K562 (cell line): ENCODE measurements around the gene DSC1. TPM values are rescaled to one million over a fixed set of nuclear protein-coding genes. Genes with fewer than 3 reads are reported as not detected.

ENCODE experiments used
- ATAC-seq: fragments of 200-7000 bp; cut with Tn5 transposase; 3 replicates; pipeline ENCODE4 v1.9.1; 2020; ENCODE audit warnings: moderate library complexity
- BruUV-seq: library from RNA; stranded (reverse); fragments of 400-500 nt; replicated peaks from 2 replicates; lab custom pipeline; 2021; lab: Mats Ljungman, UMichigan
- CTCF ChIA-PET: fragments of 300-600 bp; formaldehyde crosslinking; extraction: SDS; loops from one replicate; lab custom pipeline; 2021; ENCODE audit warnings: low intra/inter-chr PET ratio; lab: Yijun Ruan, JAX
- POLR2A ChIA-PET: fragments of 300-600, 350-650 bp; sonication (Branson Sonifier 250); formaldehyde crosslinking; extraction: SDS; loops from one replicate; lab custom pipeline; 2021; ENCODE audit warnings: antibody characterized with exemption, inconsistent platforms; lab: Yijun Ruan, JAX
- DNase-seq, 4 experiments: peaks; one replicate each; pipeline versions ENCODE4 v3.0.0 to v3.0.0-alpha.2; 2011 to 2018; ENCODE audit warnings: low spot score in 3 of 4, mixed read lengths in 3 of 4; ENCODE audit errors: extremely low read depth in 1 of 4
- FAIRE-seq: peaks from 2 replicates; lab custom pipeline; 2011; peaks lifted over from hg19 to GRCh38; lab: Jason Lieb, UNC
- H2AFZ ChIP-seq: 2 replicates; pipeline ENCODE4 v1.6.0; 2011; ENCODE audit warnings: low read depth, low read length, control low read depth, inconsistent platforms
- H3K27ac ChIP-seq: fragments of 200-600 bp; 3 replicates; pipeline ENCODE4 v1.8.0; 2011; ENCODE audit warnings: low read depth, mild to moderate bottlenecking, control low read depth, inconsistent platforms, low read length, moderate library complexity, mixed read lengths; ENCODE audit errors: extremely low read depth
- H3K27me3 ChIP-seq, 2 experiments: fragments of 300-600 bp in 1 of 2; 2 replicates in 1 of 2; 3 replicates in 1 of 2; pipeline versions ENCODE4 v1.6.0 to v1.8.0; 2011; ENCODE audit warnings: inconsistent platforms in 2 of 2, low read length in 2 of 2, mild to moderate bottlenecking in 1 of 2, mixed read lengths in 1 of 2, moderate library complexity in 1 of 2; ENCODE audit not compliant: control insufficient read depth in 2 of 2, insufficient read depth in 2 of 2
- H3K36me3 ChIP-seq: fragments of 300-600 bp; 3 replicates; pipeline ENCODE4 v1.8.0; 2011; ENCODE audit warnings: mild to moderate bottlenecking, low read length, inconsistent platforms; ENCODE audit not compliant: control insufficient read depth, insufficient read depth
- H3K4me1 ChIP-seq, 2 experiments: fragments of 200-600 bp in 1 of 2; replicated peaks in 1 of 2; 2 replicates in 1 of 2; 3 replicates in 1 of 2; pipeline versions ENCODE4 v1.5.1 to v1.8.0; 2011; ENCODE audit warnings: inconsistent platforms in 2 of 2, low read length in 2 of 2, mild to moderate bottlenecking in 1 of 2, mixed read lengths in 1 of 2, moderate library complexity in 1 of 2; ENCODE audit not compliant: control insufficient read depth in 2 of 2, insufficient read depth in 2 of 2
- H3K4me2 ChIP-seq: 2 replicates; pipeline ENCODE4 v1.6.1; 2011; ENCODE audit warnings: low read length, control low read depth, inconsistent platforms, mixed read lengths; ENCODE audit not compliant: insufficient read depth
- H3K4me3 ChIP-seq: fragments of 200-600 bp; sonication (generic), shearing (Covaris generic); 2 replicates; pipeline ENCODE4 v1.5.1; 2016; ENCODE audit warnings: control low read depth, inconsistent platforms
- H3K79me2 ChIP-seq: fragments of 200-600 bp; 3 replicates; pipeline ENCODE4 v1.8.0; 2011; ENCODE audit warnings: low read length, inconsistent platforms; ENCODE audit not compliant: control insufficient read depth, insufficient read depth
- H3K9ac ChIP-seq, 2 experiments: 2 replicates each; pipeline versions ENCODE4 v1.6.0 to v1.6.1; 2011; ENCODE audit warnings: low read depth in 2 of 2, low read length in 2 of 2, control low read depth in 1 of 2, inconsistent platforms in 1 of 2, mild to moderate bottlenecking in 1 of 2, mixed read lengths in 1 of 2; ENCODE audit not compliant: insufficient read depth in 1 of 2
- H3K9me1 ChIP-seq: one replicate; pipeline ENCODE4 v1.6.0; 2011; ENCODE audit warnings: inconsistent platforms, mild to moderate bottlenecking, low read length, moderate library complexity; ENCODE audit not compliant: control insufficient read depth, insufficient read depth
- H3K9me3 ChIP-seq: replicated peaks from 2 replicates; pipeline ENCODE4 v1.5.1; 2011; ENCODE audit warnings: low read depth, low read length, inconsistent platforms; ENCODE audit not compliant: control insufficient read depth, insufficient read depth
- H4K20me1 ChIP-seq: replicated peaks from 2 replicates; pipeline ENCODE4 v1.6.1; 2011; ENCODE audit warnings: low read length, inconsistent platforms, mixed read lengths; ENCODE audit not compliant: control insufficient read depth, insufficient read depth
- ETS1 ChIP-seq: conservative IDR thresholded peaks from 2 replicates; pipeline ENCODE4 v1.6.1; 2011; ENCODE audit warnings: low read depth, mild to moderate bottlenecking, low read length; ENCODE audit not compliant: control insufficient read depth
- KDM1A ChIP-seq, 2 experiments: fragments of 450-650 bp; IDR thresholded peaks; 2 replicates each; pipeline ENCODE4 v1.6.1; 2016; ENCODE audit warnings: mild to moderate bottlenecking in 2 of 2
- MAFG ChIP-seq: fragments of 450-650 bp; conservative IDR thresholded peaks from 2 replicates; pipeline ENCODE4 v1.6.1; 2016; ENCODE audit warnings: missing genetic modification characterization, missing compliant biosample characterization
- NFIC ChIP-seq: fragments of 450-650 bp; IDR thresholded peaks from 2 replicates; pipeline ENCODE4 v1.6.1; 2017; ENCODE audit warnings: mild to moderate bottlenecking, inconsistent platforms
- PKNOX1 ChIP-seq: fragments of 450-650 bp; IDR thresholded peaks from 2 replicates; pipeline ENCODE4 v1.6.1; 2016
- SMARCB1 ChIP-seq: IDR thresholded peaks from 2 replicates; pipeline ENCODE4 v1.6.1; 2011; ENCODE audit warnings: improper control_type of control experiment, low read depth; ENCODE audit not compliant: insufficient read length
- SOX6 ChIP-seq: fragments of 450-650 bp; IDR thresholded peaks from 2 replicates; pipeline ENCODE4 v1.6.1; 2014; ENCODE audit warnings: mild to moderate bottlenecking
- WGBS: fragments of 100-300 bp; shearing (Covaris generic); methylation state at CpG from one replicate; pipeline ENCODE4 v1.1.6; 2016; ENCODE audit warnings: low coverage, mixed read lengths; ENCODE audit not compliant: insufficient coverage; ENCODE audit errors: missing lambda C conversion rate; 5-methylcytosine and 5-hydroxymethylcytosine counted together
- in situ Hi-C: fragments of 300-500 bp; cut with MboI; formaldehyde crosslinking; loops from 4 replicates; pipeline ENCODE4 v1.15.0; 2018; ENCODE audit warnings: inconsistent platforms, mixed read lengths
- intact Hi-C: fragments of 100-400 bp; cut with micrococcal nuclease; formaldehyde crosslinking; loops from 2 replicates; pipeline ENCODE4 v1.14.2; 2022
- polyA plus RNA-seq, 8 experiments: library from polyadenylated mRNA; depleted of rRNA in 4 of 8; stranded (reverse) in 5 of 8; unstranded in 3 of 8; fragments of >200 nt; fragmentation: Nextera tagmentation in 2 of 8; fragmentation: Illumina TruSeq in 1 of 8; extraction: Ambion mirVana in 2 of 8; extraction: Trizol in 1 of 8; gene quantifications; 2 replicates each; pipeline versions ENCODE4 v1.2.1 to v1.2.3, GENCODE V29; 2011 to 2014; ENCODE audit warnings: inconsistent platforms in 1 of 8, missing spikeins in 1 of 8
- total RNA-seq, 7 experiments: library from RNA; depleted of rRNA in 6 of 7; stranded (reverse); fragments of >200 nt in 6 of 7; fragmentation: Illumina TruSeq in 2 of 7; extraction: Trizol in 2 of 7; gene quantifications; 2 replicates each; pipeline versions ENCODE4 v1.2.1 to v1.2.3, GENCODE V29; 2011 to 2021; ENCODE audit warnings: low replicate concordance in 1 of 7
- TF ChIP-seq, protein P1 (sequence below): fragments of 450-650 bp; IDR thresholded peaks from 2 replicates; pipeline ENCODE4 v1.7.0; 2016; ENCODE audit warnings: borderline replicate concordance

Gene DSC1
- total and polyA plus RNA-seq, 9 of the 15 experiments (the other 6 are each of a cell fraction or from before 2014, with no cell fraction given), result 0.04 to 0.07 (median 0.05) TPM; not detected in 4

DNA sequence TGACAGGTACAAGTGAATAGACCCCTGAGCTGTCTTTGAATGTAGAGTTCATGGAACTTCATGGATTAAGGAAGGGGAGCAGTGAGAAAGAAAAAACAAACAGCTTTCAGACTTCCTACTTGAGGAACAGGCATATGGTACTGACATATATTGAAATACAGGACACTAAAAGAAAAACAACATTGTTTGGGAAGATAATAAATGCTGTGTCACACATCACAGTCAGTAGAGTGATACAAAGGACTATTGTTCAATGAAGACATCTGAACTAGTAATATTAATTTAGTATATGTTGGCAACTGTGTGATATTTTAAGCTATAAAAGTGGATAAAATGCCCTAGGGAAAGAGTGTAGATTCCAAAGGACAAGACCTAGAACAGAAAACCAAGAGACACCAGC lies 63.8 kb downstream of the DSC1 start (continued):
- TF ChIP-seq SMARCB1 (no peak), SOX6 (peak; percentile 42; the same call in 1 of the 2 replicates), PKNOX1 (0 out of 2 replicates have a peak, but pooled peaks have one; percentile 8)
- TF ChIP-seq, protein P1, sequence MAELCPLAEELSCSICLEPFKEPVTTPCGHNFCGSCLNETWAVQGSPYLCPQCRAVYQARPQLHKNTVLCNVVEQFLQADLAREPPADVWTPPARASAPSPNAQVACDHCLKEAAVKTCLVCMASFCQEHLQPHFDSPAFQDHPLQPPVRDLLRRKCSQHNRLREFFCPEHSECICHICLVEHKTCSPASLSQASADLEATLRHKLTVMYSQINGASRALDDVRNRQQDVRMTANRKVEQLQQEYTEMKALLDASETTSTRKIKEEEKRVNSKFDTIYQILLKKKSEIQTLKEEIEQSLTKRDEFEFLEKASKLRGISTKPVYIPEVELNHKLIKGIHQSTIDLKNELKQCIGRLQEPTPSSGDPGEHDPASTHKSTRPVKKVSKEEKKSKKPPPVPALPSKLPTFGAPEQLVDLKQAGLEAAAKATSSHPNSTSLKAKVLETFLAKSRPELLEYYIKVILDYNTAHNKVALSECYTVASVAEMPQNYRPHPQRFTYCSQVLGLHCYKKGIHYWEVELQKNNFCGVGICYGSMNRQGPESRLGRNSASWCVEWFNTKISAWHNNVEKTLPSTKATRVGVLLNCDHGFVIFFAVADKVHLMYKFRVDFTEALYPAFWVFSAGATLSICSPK, result no peak

DNA sequence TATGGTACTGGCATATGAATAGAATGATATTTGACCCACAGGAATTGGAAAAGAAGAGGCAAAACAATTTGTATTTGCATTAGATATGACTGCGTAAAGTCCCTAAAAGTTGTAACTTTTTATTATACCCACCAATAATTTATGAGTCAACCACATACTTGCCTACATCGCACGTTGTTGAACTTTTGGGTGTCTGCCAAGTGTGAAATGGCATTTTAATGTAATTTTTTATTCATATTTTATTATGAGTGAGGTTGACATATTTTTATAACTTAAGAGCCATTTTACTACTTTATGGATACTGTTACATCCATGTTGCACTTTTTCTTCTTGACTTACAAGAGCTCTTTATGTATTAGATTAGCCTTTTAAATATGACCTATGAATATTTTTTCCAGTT lies 65.0 kb downstream of the DSC1 start:
- TF ChIP-seq ETS1, result no peak
- no peak for TF ChIP-seq MAFG
- 0 out of 2 replicates have a peak, but pooled peaks have one; percentile 7 for TF ChIP-seq NFIC
- TF ChIP-seq KDM1A (IDR thresholded peaks at IDR 0.05), result no peak
- ChIA-PET POLR2A (no interaction called here), CTCF (no interaction called here)
- ATAC-seq, result no peak
- H2AFZ ChIP-seq, result no peak overlapping the region
- in situ Hi-C loops, result no loop called here
- 66% methylated on average over 3 of the region's 3 CpGs for WGBS
- DNase-seq, result no peak
- H3K9ac ChIP-seq, result no peak overlapping the region
- H3K4me1 ChIP-seq, result peaks cover 14 to 19% of the 10 kb centered on the region in 2 experiments
- intact Hi-C loops, result no loop called here
- H3K9me3 ChIP-seq, result no peaks in the 10 kb centered on the region
- H3K9me1 ChIP-seq, result no peaks in the 10 kb centered on the region
- no TSS peak for BruUV-seq
- H3K27ac ChIP-seq, result no peak overlapping the region
- no peaks in the 10 kb centered on the region for H3K27me3 ChIP-seq
- peaks cover 41% of the 10 kb centered on the region for H3K79me2 ChIP-seq
- peaks cover 6% of the 10 kb centered on the region; the same call in 2 of the 3 replicates for H3K36me3 ChIP-seq
- H4K20me1 ChIP-seq, result no peaks in the 10 kb centered on the region
- no peak overlapping the region for H3K4me2 ChIP-seq
- H3K4me3 ChIP-seq, result no peak overlapping the region
- no peak for FAIRE-seq
